WTC11 (cell line): ENCODE data around the gene CDK18. TPM values are rescaled to one million over a fixed set of nuclear protein-coding genes. Genes with fewer than 3 reads are reported as not detected.

Experiments used
- ATAC-seq: fragments of 200-7000 bp; cut with Tn5 transposase; 2 replicates; pipeline ENCODE4 v1.10.0; 2021; ENCODE audit warnings: mild to moderate bottlenecking, moderate library complexity
- CTCF ChIA-PET: fragments of 300-600 bp; sonication (Branson Sonifier 250); formaldehyde crosslinking; loops from one replicate; lab custom pipeline; 2021; ENCODE audit warnings: antibody characterized with exemption; lab: Charles Lee
- POLR2A ChIA-PET: fragments of 350-600 bp; sonication (Branson Sonifier 250); formaldehyde crosslinking; loops from one replicate; lab custom pipeline; 2021; ENCODE audit warnings: antibody characterized with exemption; lab: Charles Lee
- DNase-seq: peaks from one replicate; pipeline ENCODE4 v3.0.0; 2021; ENCODE audit warnings: low spot score
- H3K27ac Mint-ChIP-seq: 2 replicates; pipeline ENCODE4 v1.8.0; 2021; ENCODE audit warnings: mixed read lengths
- H3K27me3 Mint-ChIP-seq: 2 replicates; pipeline ENCODE4 v1.8.0; 2021; ENCODE audit warnings: low read depth, mild to moderate bottlenecking, moderate library complexity, mixed read lengths
- H3K36me3 Mint-ChIP-seq: 2 replicates; pipeline ENCODE4 v1.8.0; 2021; ENCODE audit warnings: mixed read lengths
- H3K4me1 Mint-ChIP-seq: 2 replicates; pipeline ENCODE4 v1.8.0; 2022; ENCODE audit warnings: mixed read lengths
- H3K4me3 Mint-ChIP-seq: 2 replicates; pipeline ENCODE4 v1.8.0; 2021; ENCODE audit warnings: mild to moderate bottlenecking, moderate library complexity, mixed read lengths
- H3K9me3 Mint-ChIP-seq: 2 replicates; pipeline ENCODE4 v1.8.0; 2021; ENCODE audit warnings: mixed read lengths
- ATF2 ChIP-seq: sonication (generic); formaldehyde crosslinking; IDR thresholded peaks from 2 replicates; pipeline ENCODE4 v1.8.1; 2022; ENCODE audit warnings: low read depth, missing genetic modification reagents, borderline replicate concordance
- CBFB ChIP-seq: sonication (generic); formaldehyde crosslinking; IDR thresholded peaks from 2 replicates; pipeline ENCODE4 v1.8.1; 2022; ENCODE audit warnings: mild to moderate bottlenecking, low read depth, missing genetic modification reagents
- CTCF ChIP-seq: fragments of 200-600 bp; IDR thresholded peaks from 2 replicates; pipeline ENCODE4 v1.8.0; 2022; ENCODE audit warnings: antibody characterized with exemption
- E2F5 ChIP-seq: sonication (generic); formaldehyde crosslinking; IDR thresholded peaks from 2 replicates; pipeline ENCODE4 v1.8.1; 2022; ENCODE audit warnings: mild to moderate bottlenecking, moderate library complexity, missing genetic modification reagents
- ERG ChIP-seq: fragments of 250-450 bp; sonication (Bioruptor Pico); IDR thresholded peaks from 2 replicates; pipeline ENCODE4 v1.8.0; 2021; ENCODE audit warnings: mild to moderate bottlenecking
- ESRRA ChIP-seq: sonication (generic); formaldehyde crosslinking; IDR thresholded peaks from 2 replicates; pipeline ENCODE4 v1.8.1; 2022; ENCODE audit warnings: mild to moderate bottlenecking, missing genetic modification reagents, borderline replicate concordance
- HMGA2 ChIP-seq: fragments of 250-450 bp; sonication (Bioruptor Pico); IDR thresholded peaks from 2 replicates; pipeline ENCODE4 v1.4.0; 2021; ENCODE audit warnings: mild to moderate bottlenecking, moderate library complexity
- MAX ChIP-seq: sonication (generic); formaldehyde crosslinking; IDR thresholded peaks from 2 replicates; pipeline ENCODE4 v1.8.0; 2022; ENCODE audit warnings: mild to moderate bottlenecking, missing genetic modification reagents
- NFE2L1 ChIP-seq: sonication (generic); formaldehyde crosslinking; IDR thresholded peaks from 2 replicates; pipeline ENCODE4 v1.8.1; 2023; ENCODE audit warnings: missing genetic modification reagents
- PRDM15 ChIP-seq: sonication (generic); formaldehyde crosslinking; IDR thresholded peaks from 2 replicates; pipeline ENCODE4 v1.8.0; 2022; ENCODE audit warnings: missing genetic modification reagents
- PRRX2 ChIP-seq: fragments of 250-450 bp; sonication (Bioruptor Pico); IDR thresholded peaks from 2 replicates; pipeline ENCODE4 v1.8.0; 2021; ENCODE audit warnings: mild to moderate bottlenecking
- SMAD3 ChIP-seq: sonication (generic); formaldehyde crosslinking; IDR thresholded peaks from 2 replicates; pipeline ENCODE4 v1.8.0; 2022; ENCODE audit warnings: missing genetic modification reagents, mild to moderate bottlenecking, borderline replicate concordance
- total RNA-seq: library from RNA; stranded (reverse); gene quantifications from 3 replicates; pipeline ENCODE4 v1.2.3, GENCODE V29; 2021

Gene CDK18
- total RNA-seq, 1 experiment from 2014 or later, result 71.9 TPM

GRCh38 chr1:205521686-205522085 lies 17.2 kb downstream of the CDK18 start (continued):
- TF ChIP-seq CTCF (no peak), ESRRA (CRISPR knock-in tag) (no peak), ATF2 (CRISPR knock-in tag) (no peak), NFE2L1 (CRISPR knock-in tag) (no peak), CBFB (CRISPR knock-in tag) (no peak), PRRX2 (CRISPR knock-in tag) (no peak), E2F5 (CRISPR knock-in tag) (no peak), ERG (CRISPR knock-in tag) (no peak), MAX (CRISPR knock-in tag) (no peak)

GRCh38 chr1:205522692-205523091 lies 18.2 kb downstream of the CDK18 start:
- CTCF ChIA-PET, result interaction anchor here (0.6 to 14.5 kb wide), 21 partner anchors 8 to 198 kb away, joined by 3 to 613 read pairs (median 17); partner anchors contain the start of gene CDK18
- POLR2A ChIA-PET, result interaction anchor here (1.0 to 3.0 kb wide), 2 partner anchors 30 to 126 kb away, joined by 3 to 11 read pairs; no protein-coding TSS in a partner anchor
- H3K36me3 Mint-ChIP-seq, result peaks cover 13% of the 10 kb centered on the region

More at GRCh38 chr1:205522692-205523091, 18.2 kb downstream of the CDK18 start:
- no peak for DNase-seq
- no peak overlapping the region for H3K4me3 Mint-ChIP-seq
- no peak for TF ChIP-seq SMAD3 (CRISPR knock-in tag)
- no peak for TF ChIP-seq PRDM15 (CRISPR knock-in tag)
- no peak for TF ChIP-seq HMGA2 (CRISPR knock-in tag)
- TF ChIP-seq, all 79 proteins: peak for 0
- ATAC-seq, result no peak
- H3K27ac Mint-ChIP-seq, result no peak overlapping the region
- no peaks in the 10 kb centered on the region for H3K9me3 Mint-ChIP-seq
- H3K27me3 Mint-ChIP-seq, result no peaks in the 10 kb centered on the region; the same call in none of the 2 replicates
- peaks cover 53% of the 10 kb centered on the region for H3K4me1 Mint-ChIP-seq
